GM23248 (cell line): Measurements from ENCODE around the gene ZNF391.

Experiments used
- EZH2 ChIP-seq: fragments of 200-600 bp; sonication (generic); IDR thresholded peaks from 2 replicates; pipeline ENCODE4 v1.6.1; 2018; ENCODE audit warnings: antibody characterized with exemption, mild to moderate bottlenecking; ENCODE audit not compliant: insufficient read depth, poor library complexity, severe bottlenecking
- EZH2phosphoT487 ChIP-seq: fragments of 200-600 bp; sonication (generic); IDR thresholded peaks from 2 replicates; pipeline ENCODE4 v1.6.1; 2018; ENCODE audit warnings: antibody characterized with exemption, moderate library complexity, mild to moderate bottlenecking, low read depth; ENCODE audit not compliant: insufficient read depth

DNA sequence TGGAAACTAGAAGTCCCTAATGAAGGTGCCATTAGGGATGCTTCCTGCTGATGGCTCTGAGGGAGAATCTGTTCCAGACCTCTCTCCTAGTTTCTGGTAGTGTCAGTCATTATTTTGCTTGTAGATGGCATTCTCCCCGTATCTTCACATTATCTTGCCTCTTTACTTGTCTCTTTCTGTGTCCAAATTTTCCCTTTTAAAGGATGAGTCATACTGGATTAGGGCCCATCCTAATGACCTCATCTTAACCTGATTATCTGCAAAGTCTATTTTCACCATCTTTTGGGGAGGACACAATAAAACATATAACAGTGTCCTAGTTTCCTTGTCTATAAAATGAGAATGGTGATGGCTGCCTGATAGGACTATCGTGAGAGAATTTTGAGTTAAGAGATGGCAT, 27.3 kb downstream of the ZNF391 start:
- TF ChIP-seq EZH2 (no peak), EZH2phosphoT487 (no peak)
